Measurements from ENCODE around the gene PLPPR4.

GRCh38 chr1:99218572-99218971 is 45.7 kb upstream of the PLPPR4 start:
- TF ChIP-seq CTCF (conservative IDR thresholded peaks at IDR 0.05; ENCODE audit: low read depth, low read length) (no peak), EZH2 (IDR thresholded peaks at IDR 0.05; ENCODE audit: borderline replicate concordance, low read depth, low read length, poor library complexity, severe bottlenecking) (no peak)
